HEK293 (cell line): ENCODE results near the gene RABEP2.

Experiments
- ATF2 ChIP-seq: fragments of 450-650 bp; formaldehyde crosslinking; IDR thresholded peaks from 2 replicates; pipeline ENCODE4 v1.5.1; 2016; ENCODE audit warnings: missing biosample characterization, missing genetic modification characterization, low read depth
- GLI2 ChIP-seq: fragments of 450-650 bp; formaldehyde crosslinking; IDR thresholded peaks from 2 replicates; pipeline ENCODE4; 2017; ENCODE audit warnings: missing biosample characterization, missing genetic modification characterization, low read depth, borderline replicate concordance
- KLF17 ChIP-seq: fragments of 450-650 bp; formaldehyde crosslinking; IDR thresholded peaks from 2 replicates; pipeline ENCODE4 v1.5.1; 2016; ENCODE audit warnings: missing biosample characterization, missing genetic modification characterization
- KLF8 ChIP-seq: fragments of 450-650 bp; formaldehyde crosslinking; IDR thresholded peaks from 2 replicates; pipeline ENCODE4 v1.5.1; 2016; ENCODE audit warnings: missing biosample characterization, missing genetic modification characterization
- KLF9 ChIP-seq: fragments of 450-650 bp; formaldehyde crosslinking; IDR thresholded peaks from 2 replicates; pipeline ENCODE4 v1.5.1; 2016; ENCODE audit warnings: missing biosample characterization, missing genetic modification characterization, low read depth
- TSHZ1 ChIP-seq: fragments of 450-650 bp; formaldehyde crosslinking; IDR thresholded peaks from 2 replicates; pipeline ENCODE4 v1.5.1; 2016; ENCODE audit warnings: missing biosample characterization, missing genetic modification characterization, borderline replicate concordance
- YY2 ChIP-seq: fragments of 450-650 bp; formaldehyde crosslinking; IDR thresholded peaks from 2 replicates; pipeline ENCODE4 v1.5.1; 2016; ENCODE audit warnings: missing biosample characterization, missing genetic modification characterization
- ZBTB49 ChIP-seq: fragments of 450-650 bp; formaldehyde crosslinking; IDR thresholded peaks from 2 replicates; pipeline ENCODE4 v1.5.1; 2016; ENCODE audit warnings: missing biosample characterization, missing genetic modification characterization, low read depth
- ZNF132 ChIP-seq: fragments of 450-650 bp; formaldehyde crosslinking; IDR thresholded peaks from 2 replicates; pipeline ENCODE4 v1.5.1; 2017; ENCODE audit warnings: missing biosample characterization, missing genetic modification characterization, borderline replicate concordance
- ZNF140 ChIP-seq: fragments of 450-650 bp; formaldehyde crosslinking; IDR thresholded peaks from 2 replicates; pipeline ENCODE4 v1.5.1; 2016; ENCODE audit warnings: missing biosample characterization, missing genetic modification characterization
- ZNF16 ChIP-seq: fragments of 450-650 bp; formaldehyde crosslinking; IDR thresholded peaks from 2 replicates; pipeline ENCODE4 v1.5.1; 2016; ENCODE audit warnings: low read depth, missing biosample characterization, missing genetic modification characterization
- ZNF202 ChIP-seq: fragments of 450-650 bp; formaldehyde crosslinking; IDR thresholded peaks from 2 replicates; pipeline ENCODE4 v1.5.1; 2016; ENCODE audit warnings: missing biosample characterization, missing genetic modification characterization, borderline replicate concordance
- ZNF266 ChIP-seq: fragments of 450-650 bp; formaldehyde crosslinking; IDR thresholded peaks from 2 replicates; pipeline ENCODE4 v1.5.1; 2016; ENCODE audit warnings: missing biosample characterization, missing genetic modification characterization, low read depth
- ZNF302 ChIP-seq: fragments of 450-650 bp; formaldehyde crosslinking; IDR thresholded peaks from 2 replicates; pipeline ENCODE4 v1.5.1; 2016; ENCODE audit warnings: missing biosample characterization, missing genetic modification characterization, low read depth
- ZNF48 ChIP-seq: fragments of 450-650 bp; formaldehyde crosslinking; IDR thresholded peaks from 2 replicates; pipeline ENCODE4 v1.5.1; 2016; ENCODE audit warnings: missing biosample characterization, missing genetic modification characterization
- ZNF544 ChIP-seq: fragments of 450-650 bp; formaldehyde crosslinking; IDR thresholded peaks from 2 replicates; pipeline ENCODE4 v1.5.0; 2017; ENCODE audit warnings: missing biosample characterization, missing genetic modification characterization
- ZNF692 ChIP-seq: fragments of 450-650 bp; formaldehyde crosslinking; IDR thresholded peaks from 2 replicates; pipeline ENCODE4 v1.5.1; 2016; ENCODE audit warnings: missing biosample characterization, missing genetic modification characterization
- ZNF704 ChIP-seq: fragments of 450-650 bp; formaldehyde crosslinking; IDR thresholded peaks from 2 replicates; pipeline ENCODE4 v1.5.1; 2016; ENCODE audit warnings: missing biosample characterization, missing genetic modification characterization
- ZNF785 ChIP-seq: fragments of 450-650 bp; formaldehyde crosslinking; IDR thresholded peaks from 2 replicates; pipeline ENCODE4 v1.5.1; 2016; ENCODE audit warnings: missing biosample characterization, missing genetic modification characterization
- ZXDB ChIP-seq: fragments of 450-650 bp; formaldehyde crosslinking; IDR thresholded peaks from 2 replicates; pipeline ENCODE4 v1.5.1; 2016; ENCODE audit warnings: missing biosample characterization, missing genetic modification characterization
- TF ChIP-seq, protein P1 (sequence below): fragments of 450-650 bp; formaldehyde crosslinking; IDR thresholded peaks from 2 replicates; pipeline ENCODE4 v1.5.0; 2017; ENCODE audit warnings: missing biosample characterization, missing genetic modification characterization, borderline replicate concordance
- TF ChIP-seq, protein P2 (sequence below): fragments of 450-650 bp; formaldehyde crosslinking; optimal IDR thresholded peaks from 2 replicates; pipeline ENCODE3; 2016; ENCODE audit warnings: missing biosample characterization, mild to moderate bottlenecking, missing genetic modification characterization

The RABEP2 gene

GRCh38 chr16:28974437-28975157 is 49.6 kb upstream of the RABEP2 start, which contains the start of gene SPNS1 (continued):
- TF ChIP-seq ZNF16 (tag by site-specific recombination) (no peak), KLF17 (tag by site-specific recombination) (peak; percentile 95), ZNF202 (tag by site-specific recombination) (no peak), KLF8 (tag by site-specific recombination) (peak; percentile 92), ZNF302 (tag by site-specific recombination) (no peak), ZNF48 (tag by site-specific recombination) (no peak), ATF2 (tag by site-specific recombination) (no peak), ZNF266 (tag by site-specific recombination) (no peak), YY2 (tag by site-specific recombination) (peak; percentile 99), ZNF692 (peak; percentile 80), ZBTB49 (tag by site-specific recombination) (no peak), GLI2 (tag by site-specific recombination) (no peak), ZNF132 (no peak), TSHZ1 (tag by site-specific recombination) (no peak; the same call in 1 of the 2 replicates), ZXDB (tag by site-specific recombination) (peak; percentile 99), ZNF785 (tag by site-specific recombination) (0 out of 2 replicates have a peak, but pooled peaks have one; percentile 52), ZNF544 (tag by site-specific recombination) (no peak), ZNF140 (tag by site-specific recombination) (no peak), KLF9 (tag by site-specific recombination) (peak; percentile 83), ZNF704 (tag by site-specific recombination) (peak; percentile 95)
- TF ChIP-seq, protein P1, sequence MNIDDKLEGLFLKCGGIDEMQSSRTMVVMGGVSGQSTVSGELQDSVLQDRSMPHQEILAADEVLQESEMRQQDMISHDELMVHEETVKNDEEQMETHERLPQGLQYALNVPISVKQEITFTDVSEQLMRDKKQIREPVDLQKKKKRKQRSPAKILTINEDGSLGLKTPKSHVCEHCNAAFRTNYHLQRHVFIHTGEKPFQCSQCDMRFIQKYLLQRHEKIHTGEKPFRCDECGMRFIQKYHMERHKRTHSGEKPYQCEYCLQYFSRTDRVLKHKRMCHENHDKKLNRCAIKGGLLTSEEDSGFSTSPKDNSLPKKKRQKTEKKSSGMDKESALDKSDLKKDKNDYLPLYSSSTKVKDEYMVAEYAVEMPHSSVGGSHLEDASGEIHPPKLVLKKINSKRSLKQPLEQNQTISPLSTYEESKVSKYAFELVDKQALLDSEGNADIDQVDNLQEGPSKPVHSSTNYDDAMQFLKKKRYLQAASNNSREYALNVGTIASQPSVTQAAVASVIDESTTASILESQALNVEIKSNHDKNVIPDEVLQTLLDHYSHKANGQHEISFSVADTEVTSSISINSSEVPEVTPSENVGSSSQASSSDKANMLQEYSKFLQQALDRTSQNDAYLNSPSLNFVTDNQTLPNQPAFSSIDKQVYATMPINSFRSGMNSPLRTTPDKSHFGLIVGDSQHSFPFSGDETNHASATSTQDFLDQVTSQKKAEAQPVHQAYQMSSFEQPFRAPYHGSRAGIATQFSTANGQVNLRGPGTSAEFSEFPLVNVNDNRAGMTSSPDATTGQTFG (tag by site-specific recombination): 0 out of 2 replicates have a peak, but pooled peaks have one; percentile 68
- TF ChIP-seq, protein P2, sequence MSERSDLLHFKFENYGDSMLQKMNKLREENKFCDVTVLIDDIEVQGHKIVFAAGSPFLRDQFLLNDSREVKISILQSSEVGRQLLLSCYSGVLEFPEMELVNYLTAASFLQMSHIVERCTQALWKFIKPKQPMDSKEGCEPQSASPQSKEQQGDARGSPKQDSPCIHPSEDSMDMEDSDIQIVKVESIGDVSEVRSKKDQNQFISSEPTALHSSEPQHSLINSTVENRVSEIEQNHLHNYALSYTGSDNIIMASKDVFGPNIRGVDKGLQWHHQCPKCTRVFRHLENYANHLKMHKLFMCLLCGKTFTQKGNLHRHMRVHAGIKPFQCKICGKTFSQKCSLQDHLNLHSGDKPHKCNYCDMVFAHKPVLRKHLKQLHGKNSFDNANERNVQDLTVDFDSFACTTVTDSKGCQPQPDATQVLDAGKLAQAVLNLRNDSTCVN (tag by site-specific recombination): peak; percentile 67
